Activated CD4-positive, CD25-positive, alpha-beta regulatory T cell treated with anti-CD3 and anti-CD28 coated beads, Interleukin-2, amount 50 U/mL, for 24 hours (primary cell): ENCODE results near the gene MYRF.

Source experiments
- ATAC-seq, 2 donors: fragments of 150-1000 bp; cut with Tn5 transposase; one replicate each; pipeline ENCODE4 v1.10.0; 2021; ENCODE audit warnings: mild to moderate bottlenecking in 1 of 2, moderate library complexity in 1 of 2

The MYRF gene

DNA sequence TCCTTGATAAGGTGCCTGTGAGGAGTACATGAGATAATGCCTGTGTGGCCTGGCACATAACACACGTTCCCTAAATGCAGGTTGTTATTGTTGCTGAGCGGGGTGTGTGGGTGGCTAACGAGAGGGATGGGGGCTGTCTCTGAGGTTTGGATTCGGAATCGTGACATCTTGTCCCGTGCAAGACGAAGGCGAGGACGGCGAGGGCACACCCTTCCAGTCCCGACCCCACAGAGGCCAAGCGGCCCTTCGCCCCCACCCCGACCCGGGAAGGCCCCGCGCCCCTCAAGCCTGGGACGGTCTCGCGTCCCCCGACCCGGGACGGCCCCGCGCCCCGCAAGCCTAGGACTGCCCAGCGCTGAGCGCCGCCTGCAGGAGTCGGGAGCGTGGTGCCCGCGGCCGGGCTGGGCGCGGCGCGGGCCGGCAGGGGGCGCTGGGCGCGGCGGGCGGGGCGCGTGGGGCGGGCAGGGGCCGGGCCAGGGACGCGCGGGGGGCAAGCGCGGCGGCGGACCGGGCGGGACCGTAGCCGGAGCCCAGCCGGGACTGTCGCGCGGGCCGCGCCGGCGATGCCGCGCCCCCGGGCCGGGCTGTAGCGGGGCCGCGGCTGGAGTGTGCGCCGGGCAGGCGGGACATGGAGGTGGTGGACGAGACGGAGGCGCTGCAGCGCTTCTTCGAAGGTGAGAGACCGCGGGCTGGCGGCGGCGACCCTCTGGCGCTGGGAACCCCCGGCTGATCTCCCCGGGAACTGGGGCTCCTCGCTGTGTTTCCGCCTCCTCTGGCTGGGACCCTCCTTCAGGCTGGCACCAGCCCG is at the start of gene MYRF:
MYRF (plus strand) TSS at position 520 of the 808 bp plus-strand sequence; CDS start at position 629, 109 bp downstream.
- peak; percentile 75 to 82 for ATAC-seq

DNA sequence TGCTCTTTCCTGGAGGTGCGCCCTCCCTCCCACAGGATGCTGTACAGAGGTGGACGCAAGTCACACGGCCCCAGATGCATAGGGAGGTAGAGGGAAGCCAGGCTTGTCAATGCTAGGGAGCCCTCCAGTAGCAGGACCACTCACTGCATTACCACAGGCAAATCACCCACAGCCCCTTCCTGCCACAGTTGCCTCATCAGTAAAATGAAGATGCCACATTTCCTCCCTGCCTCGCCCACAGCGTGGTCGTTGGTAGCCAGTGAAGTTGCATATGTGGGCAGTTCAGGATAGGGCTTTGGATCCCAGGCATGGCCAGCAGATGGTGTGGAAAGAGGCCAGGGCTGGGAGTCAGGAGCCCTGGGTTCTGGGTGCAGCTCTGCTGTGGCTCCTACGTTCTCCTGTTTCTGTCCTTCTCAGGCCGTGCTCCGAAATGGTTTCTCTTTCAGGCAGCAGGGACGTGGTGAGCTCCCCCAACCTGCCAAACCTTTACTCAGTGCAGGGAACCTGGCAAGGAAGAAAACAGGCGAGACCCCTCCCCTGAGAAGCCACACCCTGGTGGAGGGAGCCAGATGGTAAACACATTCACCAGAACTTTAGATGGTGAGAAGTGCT is 49.6 kb upstream of the MYRF start:
- ATAC-seq = no peak

DNA sequence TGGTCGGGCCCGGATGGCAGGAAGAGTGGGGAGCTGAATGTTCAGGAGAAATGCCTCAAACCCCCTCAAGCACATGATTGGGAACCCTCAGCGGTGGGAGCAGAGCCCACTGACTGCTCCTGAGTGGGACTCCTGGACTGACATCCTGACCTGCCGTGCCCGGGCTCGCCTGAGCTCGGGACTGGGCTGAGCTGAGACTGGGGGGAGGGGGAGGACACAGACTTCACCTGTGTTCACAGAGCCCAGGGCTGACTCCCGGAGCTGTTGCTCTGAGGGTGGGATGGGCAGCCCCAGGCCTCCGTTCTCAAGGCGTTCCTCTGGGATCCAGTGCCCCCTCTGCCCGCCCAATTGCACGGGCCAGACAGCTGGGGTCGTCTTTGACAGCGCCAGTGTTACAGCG is 47.6 kb upstream of the MYRF start:
- ATAC-seq = no peak

DNA sequence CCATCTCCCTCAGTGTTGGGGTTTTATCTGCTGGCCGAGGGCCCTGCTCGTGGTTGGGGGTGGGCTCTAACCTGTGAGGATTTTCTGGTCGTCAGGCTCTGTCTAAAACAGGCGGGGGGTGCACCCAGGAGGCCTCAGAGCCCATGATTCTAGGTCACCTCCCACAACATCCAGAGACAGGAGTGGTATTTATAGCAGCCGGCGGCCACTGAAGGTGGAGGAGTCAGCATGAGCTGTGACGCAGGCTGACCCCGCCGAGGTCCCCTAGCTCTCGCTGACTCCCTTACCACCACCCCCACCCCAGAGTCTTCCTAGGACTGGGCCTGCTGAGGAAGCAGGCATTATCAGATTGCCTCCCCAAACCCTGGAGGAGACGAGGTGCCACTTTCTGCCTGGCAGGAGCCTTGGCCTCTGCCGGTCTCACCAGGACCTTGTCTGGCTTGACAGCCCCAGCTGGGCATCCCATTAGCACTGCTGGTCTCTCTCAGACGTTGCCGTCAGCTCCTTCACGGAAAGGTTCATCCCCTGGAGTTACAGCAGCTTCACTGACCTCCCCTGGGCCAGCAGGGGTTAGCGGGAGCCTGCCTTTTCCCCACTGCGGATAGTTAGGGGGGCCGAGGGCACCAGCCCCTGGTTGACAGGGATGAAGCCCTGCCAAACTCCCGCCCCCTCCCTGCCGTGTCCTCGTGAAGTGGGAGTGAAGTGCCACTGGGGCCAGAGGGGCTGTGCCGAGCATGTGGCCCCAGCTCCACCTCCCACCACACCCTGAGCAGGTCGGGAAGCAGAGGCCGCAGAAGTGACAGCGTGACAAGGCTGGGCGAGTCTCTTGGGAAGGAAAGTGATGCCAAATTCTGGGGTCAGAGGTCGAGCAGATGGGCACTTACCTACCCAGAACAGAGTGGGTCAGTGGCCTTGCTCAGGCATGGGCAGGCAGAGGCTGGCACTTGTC is 45.7 kb upstream of the MYRF start:
- ATAC-seq = no peak

DNA sequence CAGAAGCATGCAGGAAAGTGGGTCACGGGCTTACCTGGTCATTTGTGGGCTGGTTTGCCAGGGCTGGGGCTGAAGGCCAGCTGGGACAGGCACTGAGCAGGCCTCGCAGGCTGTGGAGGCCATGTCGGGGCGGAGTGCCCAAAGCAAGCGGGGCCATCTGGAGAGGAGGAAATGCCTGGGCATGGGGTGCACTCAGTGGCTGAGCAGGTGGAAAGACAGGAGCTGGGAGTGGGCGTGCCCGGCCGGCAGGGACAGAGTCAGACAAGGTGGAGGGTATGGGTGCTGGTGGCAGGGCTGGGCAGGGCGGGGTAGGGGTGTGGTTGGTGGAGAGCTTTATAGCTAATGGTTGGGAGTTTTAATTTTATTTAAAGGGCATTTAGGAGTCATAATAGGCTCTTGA is 44.9 kb upstream of the MYRF start:
- ATAC-seq = no peak

DNA sequence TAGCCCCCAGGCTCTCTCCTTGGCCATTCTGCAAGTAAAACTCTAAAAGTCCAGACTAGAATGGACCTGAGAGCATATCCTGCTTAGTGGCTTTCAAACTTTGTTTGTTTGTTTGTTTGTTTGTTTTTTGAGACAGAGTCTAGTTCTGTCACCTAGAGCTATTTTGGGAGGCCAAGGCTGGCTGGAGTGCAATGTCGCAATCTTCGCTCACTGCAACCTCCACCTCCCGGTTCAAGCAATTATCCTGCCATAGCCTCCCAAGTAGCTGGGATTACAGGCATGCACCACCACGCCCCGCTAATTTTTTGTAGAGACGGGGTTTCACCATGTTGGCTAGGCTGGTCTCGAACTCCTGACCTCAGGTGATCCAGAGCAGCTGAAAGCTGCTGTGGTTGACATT is 43.3 kb upstream of the MYRF start:
- ATAC-seq = no peak

DNA sequence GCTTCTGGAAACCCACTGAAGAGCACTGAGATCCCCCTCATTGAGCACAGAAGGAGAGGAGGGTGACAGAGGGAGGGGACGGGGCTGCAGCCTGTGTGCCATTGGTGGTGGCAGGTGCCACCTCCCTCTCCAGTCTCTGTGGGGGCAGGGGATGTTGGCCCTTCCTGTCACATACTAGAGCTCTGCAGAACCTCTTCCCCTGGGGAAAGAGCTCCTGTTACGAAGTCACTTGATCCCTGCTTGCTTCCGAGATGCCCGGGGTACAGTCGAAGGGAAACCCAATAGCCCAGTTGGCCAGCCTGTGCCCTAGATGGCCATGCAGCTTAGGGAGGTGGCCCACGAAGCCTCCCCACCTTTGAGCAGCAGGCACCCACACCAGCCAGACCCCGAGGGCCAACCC is 42.9 kb upstream of the MYRF start:
- ATAC-seq = no peak

DNA sequence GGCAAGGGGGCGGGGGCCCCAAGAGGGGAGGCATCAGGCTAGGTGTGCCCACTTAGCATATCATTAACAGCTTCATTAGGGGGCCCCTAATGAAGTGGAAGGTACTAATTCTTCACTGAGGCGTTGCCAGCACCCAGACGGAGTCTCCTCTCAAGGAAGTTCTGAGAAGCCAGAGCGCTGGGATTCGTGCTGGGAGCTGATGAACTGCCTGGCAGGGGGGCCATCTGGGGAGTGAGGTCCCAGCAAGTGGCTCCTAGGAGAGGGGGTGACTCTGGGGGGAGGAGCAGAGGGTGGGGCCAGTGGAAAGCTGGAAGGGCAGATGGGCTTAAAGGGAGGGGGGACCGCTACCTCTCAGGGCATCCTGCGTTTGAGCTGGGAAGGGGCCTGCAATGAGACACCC is 42.4 kb upstream of the MYRF start:
- ATAC-seq = no peak

DNA sequence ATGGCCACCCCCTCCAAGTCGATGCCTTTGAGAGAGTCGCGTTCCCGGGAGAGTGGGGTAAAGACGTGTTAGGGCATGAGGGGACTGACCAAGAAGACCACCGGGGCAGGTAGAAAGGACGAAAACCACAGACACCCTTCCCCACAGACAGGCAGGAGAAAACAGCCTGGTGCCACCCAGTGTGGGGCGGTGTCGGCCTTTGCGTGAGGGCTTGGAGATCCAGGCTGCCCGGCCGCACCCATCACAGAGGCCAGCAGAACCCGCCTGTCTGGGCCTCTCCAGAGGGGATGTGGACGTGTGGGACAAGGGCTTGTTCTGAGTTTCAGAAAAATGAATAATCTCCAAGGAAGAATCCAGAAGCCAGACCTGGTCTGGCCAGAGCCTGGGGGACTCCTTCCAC is 41.4 kb upstream of the MYRF start:
- no peak for ATAC-seq

DNA sequence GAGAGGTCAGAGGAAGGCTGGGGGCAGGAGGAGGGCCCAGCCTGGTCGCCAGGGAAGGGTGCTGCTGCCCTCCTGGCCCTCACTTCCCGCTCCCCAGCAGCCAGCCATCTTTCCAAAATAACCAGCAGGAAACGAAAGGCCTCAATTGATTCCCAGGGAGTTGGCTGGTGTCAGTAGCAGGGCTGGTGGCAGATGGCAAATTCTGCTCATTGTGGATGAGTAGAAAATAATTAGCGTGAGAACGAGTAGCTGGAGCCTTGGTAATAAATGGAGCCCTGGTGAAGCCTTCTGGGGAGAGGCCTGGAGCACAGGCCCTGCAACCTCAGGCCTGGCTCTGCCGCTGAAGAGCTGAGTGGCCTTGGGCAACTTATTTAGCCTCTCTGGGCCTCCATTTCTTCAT is 40.9 kb upstream of the MYRF start:
- no peak for ATAC-seq

DNA sequence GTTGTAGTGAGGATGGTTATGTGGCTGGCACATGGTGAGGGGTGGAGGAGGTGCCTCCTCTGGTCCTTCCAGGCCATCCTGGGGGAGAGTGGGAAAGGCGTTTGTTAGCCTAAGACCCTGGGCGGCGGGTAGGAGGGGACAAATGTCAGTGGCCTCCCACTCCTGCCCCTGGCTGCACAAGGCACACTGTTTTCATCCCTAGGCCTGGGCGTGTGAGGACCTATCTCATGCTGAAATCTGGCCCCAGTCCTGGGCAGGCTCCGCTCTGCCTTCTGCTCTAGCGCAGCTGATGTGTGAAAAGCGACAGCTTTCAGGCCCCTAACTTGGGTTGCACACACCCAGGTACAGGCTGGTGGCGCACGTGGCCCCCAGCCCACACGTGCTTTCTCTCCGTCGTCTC is 40.1 kb upstream of the MYRF start:
- ATAC-seq = no peak

DNA sequence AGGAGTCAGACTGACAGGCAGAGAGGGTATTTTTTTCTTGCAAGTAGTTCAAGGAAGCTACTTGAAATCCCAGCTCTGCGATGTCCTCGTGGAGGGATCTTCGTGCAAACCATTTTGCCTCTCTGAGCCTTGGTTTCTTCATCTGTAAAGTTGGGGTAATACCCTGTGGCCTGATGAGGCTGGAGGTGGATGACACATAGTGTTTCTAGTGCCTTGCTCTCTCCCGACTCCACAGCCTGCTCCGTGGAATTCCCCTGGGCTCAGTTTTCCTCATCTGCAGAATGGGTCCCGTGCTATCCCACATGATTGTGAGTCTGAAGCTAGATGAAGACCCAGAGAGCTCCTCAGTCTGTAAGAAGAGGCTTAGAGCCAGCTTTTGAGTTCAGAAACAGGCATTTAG is 39.6 kb upstream of the MYRF start:
- ATAC-seq = no peak

DNA sequence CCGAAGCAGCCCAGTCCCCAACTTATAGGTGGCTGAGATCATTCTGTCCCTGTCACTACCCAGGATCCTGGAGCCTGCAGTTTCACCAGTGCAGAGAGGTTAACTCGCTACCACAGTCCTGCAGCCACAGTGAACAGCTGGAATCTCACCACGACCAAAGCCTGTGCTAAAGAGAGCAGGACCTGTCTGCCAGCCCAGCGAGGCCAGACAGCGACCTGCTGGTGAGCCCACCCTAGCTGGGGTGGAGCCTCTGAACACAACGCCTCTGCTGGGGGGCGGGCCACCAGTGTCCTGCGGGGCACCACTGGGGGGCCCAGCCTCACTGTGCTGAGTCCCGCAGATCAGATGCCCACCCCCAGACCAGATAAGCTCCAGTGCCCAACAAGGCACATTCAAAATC is 39.0 kb upstream of the MYRF start:
- no peak for ATAC-seq

DNA sequence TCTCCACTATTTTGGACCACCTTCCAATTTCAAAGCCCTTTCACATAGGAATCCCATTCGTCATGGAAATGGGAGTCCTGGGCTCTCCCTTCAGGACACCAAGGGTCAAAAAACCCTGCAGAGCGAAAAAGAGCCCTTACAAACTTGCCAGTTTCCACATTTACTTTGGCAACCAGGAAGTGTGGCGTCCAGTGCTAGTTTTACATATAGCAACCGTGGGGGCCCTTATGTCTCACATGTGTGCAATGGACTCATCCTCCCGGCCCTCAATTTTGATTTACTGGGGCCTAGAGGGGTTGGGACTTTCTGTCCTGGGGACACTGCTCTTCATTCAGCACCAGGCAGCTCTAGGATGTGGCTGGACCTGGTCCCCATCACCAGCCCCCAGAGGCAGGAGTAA is 38.5 kb upstream of the MYRF start:
- ATAC-seq = no peak

DNA sequence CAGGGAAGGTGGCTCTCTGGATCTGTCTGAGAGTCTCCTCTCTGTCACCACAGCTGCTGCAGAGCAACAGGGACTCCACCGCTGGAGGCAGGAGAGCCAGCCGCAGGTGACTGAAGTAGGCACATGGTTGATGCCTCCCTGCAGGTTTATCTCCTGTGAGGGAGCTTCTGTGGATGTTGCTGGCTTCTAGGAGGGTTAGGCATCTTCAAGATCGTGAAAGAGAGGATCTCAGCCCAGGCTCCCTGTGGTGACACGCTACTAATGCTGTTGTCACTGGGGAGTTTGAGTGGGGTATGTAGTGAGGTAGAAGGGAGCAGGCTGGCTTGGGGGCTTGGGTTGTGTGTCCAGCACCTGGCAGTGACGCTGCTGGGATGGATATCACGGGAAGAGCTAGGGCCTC is 38.1 kb upstream of the MYRF start:
- ATAC-seq = no peak

DNA sequence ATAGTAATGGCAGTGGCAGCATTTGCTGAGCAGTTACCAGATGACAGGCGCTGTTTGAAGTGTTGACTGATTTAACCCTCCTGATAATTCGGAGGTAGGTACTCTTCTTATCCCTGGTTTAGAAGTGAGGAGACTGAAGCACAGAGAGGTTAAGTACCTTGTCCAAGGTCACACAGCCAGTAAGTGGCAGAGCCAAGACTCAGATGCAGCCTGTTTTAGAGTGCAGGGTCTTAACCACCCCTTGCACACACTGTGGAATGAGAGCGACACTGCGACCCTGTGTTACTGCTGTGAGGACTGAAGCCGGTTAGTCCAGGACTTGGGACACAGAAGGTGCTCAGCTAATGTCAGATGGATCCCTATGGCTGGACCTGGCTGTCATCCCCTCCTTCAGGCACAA is 37.5 kb upstream of the MYRF start:
- ATAC-seq = no peak

DNA sequence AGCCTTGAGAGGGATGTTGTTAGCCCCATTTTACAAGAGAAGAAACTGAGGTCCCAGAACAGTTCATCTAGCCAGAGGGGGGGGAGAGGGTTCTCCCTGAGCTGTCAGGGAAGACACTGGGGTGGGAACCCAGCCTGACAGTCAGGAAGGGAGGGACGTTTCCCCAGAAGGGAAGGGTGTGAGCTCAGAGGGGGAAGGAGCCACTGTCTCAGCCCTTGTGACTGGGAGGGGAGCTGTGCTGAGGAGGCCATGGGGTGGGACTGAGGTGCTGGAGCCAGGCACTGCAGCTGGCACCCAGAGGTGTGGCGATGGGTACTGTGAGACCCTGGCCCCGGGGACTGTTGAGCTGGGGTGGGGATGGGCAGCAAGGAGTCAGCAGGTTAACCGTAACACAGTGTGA is 36.6 kb upstream of the MYRF start:
- no peak for ATAC-seq

DNA sequence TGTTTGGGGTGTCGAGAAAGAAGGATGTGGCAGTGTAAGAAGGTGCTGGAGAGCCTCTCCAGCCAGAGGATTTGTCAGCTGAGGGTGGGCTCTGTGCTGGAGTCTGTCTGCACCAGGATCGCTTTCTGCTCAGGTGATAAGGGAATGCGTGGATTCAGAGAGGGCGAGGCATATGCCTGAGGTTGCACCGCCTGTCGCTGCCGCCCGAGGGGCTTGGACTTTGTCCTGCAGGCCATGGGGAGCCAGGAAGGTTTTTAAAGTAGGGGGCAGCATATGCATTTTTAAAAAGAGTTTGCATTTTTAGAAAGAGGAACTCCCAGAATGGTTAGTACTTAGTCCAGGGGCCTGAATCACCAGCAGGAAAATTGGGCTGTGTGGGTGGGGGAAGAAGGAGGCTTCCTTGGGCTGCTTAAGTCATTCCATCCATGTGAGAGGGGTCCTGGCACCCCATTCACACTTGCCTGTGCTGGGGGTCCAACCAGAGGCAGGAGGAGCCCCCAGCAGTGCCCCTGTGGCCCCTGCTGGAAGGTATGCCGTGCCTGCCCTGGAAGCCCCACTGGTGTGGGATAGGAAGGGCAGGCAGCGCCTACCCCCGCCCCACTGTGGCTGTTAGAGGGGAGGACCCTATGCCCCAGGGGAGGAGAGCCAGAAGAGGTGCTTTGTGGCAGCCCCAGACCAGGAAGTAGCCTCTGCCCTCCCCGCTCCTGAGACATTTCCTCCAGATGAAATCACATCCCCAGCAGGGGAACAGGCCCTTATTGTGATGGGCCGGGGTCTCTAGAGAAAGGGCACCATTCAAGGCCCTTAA is 35.8 kb upstream of the MYRF start:
- ATAC-seq = no peak

DNA sequence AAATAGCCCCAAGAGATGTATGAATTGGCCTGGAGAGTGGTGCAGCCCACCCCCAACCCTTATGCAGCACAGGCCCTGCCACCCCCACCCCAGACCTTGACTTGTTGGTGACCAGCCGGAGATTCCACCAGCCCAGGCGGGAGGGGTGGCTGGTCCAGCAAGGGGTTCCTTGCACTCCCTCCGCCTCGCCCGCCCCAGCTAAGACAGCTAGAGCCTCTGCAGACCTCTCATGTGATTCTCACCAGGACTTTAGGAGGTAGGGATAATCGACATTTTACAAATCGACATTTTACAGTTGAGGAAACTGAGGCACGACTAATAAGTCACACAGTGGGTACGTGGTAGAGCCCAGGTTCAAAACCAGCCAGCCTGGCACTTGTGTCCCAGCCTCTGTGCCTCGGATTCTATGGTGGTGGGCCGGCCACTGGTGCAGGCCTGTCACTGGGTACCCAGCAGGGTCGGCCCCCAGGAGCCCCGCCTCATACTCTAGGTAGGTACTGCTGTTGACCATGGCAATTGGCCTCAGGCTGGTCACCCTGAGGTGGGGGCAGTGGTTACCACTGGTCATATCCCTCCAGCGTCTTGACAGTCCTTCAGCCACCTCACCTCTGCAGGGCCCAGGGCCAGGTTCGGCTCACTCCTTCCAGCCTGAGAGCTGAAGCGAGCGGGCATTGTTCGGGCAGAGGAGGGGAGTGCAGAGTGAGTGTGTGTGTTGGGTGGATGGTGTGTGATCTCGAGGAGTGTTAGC is 35.0 kb upstream of the MYRF start:
- no peak for ATAC-seq

DNA sequence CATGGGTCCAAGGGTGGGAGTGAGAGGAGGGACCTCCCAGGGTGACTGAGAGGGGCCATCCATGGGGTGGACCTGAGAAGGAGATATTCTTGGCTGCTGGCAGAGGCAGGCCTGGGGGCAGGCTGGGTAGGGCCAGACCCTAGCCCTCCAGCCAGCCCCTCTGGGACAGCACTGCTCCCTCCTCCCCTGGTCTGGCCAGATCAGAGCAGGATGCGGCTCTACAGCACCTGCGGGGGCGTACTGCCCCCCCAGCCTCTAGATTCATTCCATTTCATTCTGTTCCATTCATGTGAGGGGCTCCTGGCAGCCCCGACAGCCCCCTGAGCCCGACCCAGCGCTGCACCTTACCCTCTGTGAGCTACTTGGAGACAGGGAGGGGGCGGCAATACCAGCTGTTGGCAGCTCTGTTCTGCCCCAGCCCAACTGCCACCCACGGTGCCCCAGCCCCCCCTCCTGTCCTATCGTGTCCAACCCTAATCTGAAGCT is 34.3 kb upstream of the MYRF start:
- no peak for ATAC-seq

DNA sequence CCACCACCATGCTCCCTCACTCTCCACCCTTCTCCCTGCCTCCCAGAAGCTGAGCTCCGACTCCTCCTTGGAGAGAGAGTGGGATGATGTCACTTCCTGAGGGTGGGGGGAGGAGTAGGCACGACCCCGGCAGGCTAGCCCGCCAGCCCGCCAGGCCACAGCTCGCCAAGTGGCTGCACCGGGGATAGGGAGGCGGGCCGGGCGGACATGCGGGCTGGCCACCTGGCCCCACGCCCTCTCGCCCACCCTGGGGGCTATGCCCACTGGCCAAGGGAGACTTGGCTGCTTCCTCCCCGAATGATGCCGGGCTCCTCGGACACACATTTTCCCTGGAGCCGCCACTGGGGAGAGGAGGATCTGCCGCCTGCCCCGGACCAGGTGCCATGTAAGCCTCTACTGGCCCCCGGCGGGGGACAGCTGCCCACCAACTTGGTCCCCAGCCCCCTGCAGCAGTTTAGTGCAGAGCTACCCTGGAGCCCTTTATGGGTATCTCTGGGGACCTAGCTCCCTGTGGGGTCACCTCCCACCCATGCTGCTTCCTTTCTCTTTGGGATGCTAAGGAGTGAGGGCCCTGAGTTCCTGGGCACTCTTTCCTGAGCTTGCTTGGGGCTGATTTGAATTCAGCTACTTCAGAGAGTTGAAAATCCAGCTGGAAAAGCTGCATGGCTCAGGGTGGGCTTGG is 33.7 kb upstream of the MYRF start:
- no peak for ATAC-seq
